ENCODE measurements around the gene ACYP2.

The ACYP2 gene

GRCh38 chr2:54329482-54330161 lies 214.2 kb downstream of the ACYP2 start:
- no peak for DNase-seq (ENCODE audit: low read depth)

- peak; percentile 75 for DNase-seq (ENCODE audit: low read depth)
Observed at GRCh38 chr2:54330162-54330925, 214.9 kb downstream of the ACYP2 start.

- DNase-seq (ENCODE audit: low read depth): no peak
Observed at GRCh38 chr2:54330926-54331835, 215.8 kb downstream of the ACYP2 start.

- no peak for DNase-seq (ENCODE audit: low read depth)
Observed at GRCh38 chr2:54332386-54332785, 217.0 kb downstream of the ACYP2 start.

- no peak for DNase-seq (ENCODE audit: low read depth)
Observed at GRCh38 chr2:54336136-54336976, 220.9 kb downstream of the ACYP2 start.

- no peak for DNase-seq (ENCODE audit: low read depth)
Observed at GRCh38 chr2:54336977-54337255, 221.5 kb downstream of the ACYP2 start.

GRCh38 chr2:54341656-54342055 lies 226.2 kb downstream of the ACYP2 start:
- DNase-seq (ENCODE audit: low read depth): no peak

GRCh38 chr2:54342603-54343002 lies 227.2 kb downstream of the ACYP2 start:
- no peak for DNase-seq (ENCODE audit: low read depth)

- no peak for DNase-seq (ENCODE audit: low read depth)
Observed at GRCh38 chr2:54347622-54348021, 232.2 kb downstream of the ACYP2 start.

- no peak for DNase-seq (ENCODE audit: low read depth)
Observed at GRCh38 chr2:54348646-54349045, 233.2 kb downstream of the ACYP2 start.

GRCh38 chr2:54350426-54350825 lies 235.0 kb downstream of the ACYP2 start:
- DNase-seq (ENCODE audit: low read depth): no peak

GRCh38 chr2:54353216-54353615 lies 237.8 kb downstream of the ACYP2 start:
- DNase-seq (ENCODE audit: low read depth): no peak
